ENCODE results near the gene CCDC9B. TPM values are rescaled to one million over a fixed set of nuclear protein-coding genes. Genes with fewer than 3 reads are reported as not detected.

CCDC9B gene
- total and polyA plus RNA-seq, 4 donors = 1.8 to 7.5 (median 4.4) TPM

GRCh38 chr15:40332113-40332781 is 8.5 kb downstream of the CCDC9B start:
- peaks cover 38% of the 10 kb centered on the region for H3K36me3 ChIP-seq (ENCODE audit: control insufficient read depth, insufficient read depth, low read length)
- no peak overlapping the region for H3K4me3 ChIP-seq (ENCODE audit: low read depth, low read length)
- no peaks in the 10 kb centered on the region for H3K9me3 ChIP-seq (ENCODE audit: control insufficient read depth, insufficient read depth, low read length)
- H3K27ac ChIP-seq (ENCODE audit: low read depth, low read length) = no peak overlapping the region
- DNase-seq (ENCODE audit: low read depth in 4 of 6, low spot score in 6 of 6) = no peak
- H3K4me1 ChIP-seq (ENCODE audit: control insufficient read depth, insufficient read depth, low read length) = peaks cover 49% of the 10 kb centered on the region
- 73% methylated on average over 6 of the region's 8 CpGs for whole genome bisulfite sequencing (ENCODE audit: insufficient coverage)
- no peaks in the 10 kb centered on the region for H3K27me3 ChIP-seq (ENCODE audit: control insufficient read depth, insufficient read depth, low read length)

DNA sequence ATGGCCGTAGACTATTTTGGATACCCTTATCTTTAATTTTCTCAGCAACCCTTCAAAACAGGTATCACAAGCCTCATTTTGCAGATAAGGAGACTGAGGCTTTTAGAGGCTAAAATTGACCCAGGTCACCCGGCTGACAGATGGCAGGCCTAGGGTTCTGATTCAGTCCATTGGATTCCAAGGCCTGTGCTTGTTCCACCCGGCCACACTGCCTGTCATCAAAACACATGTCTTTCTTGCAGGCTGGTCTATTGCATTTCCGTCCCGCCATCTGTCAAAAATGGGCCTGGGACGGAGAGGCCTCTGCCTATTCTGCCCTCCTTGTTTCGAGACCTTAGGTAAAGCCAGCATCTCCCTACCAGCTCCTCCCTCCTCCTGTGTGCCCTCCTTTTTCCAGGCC is 9.1 kb downstream of the CCDC9B start:
- peaks cover 47% of the 10 kb centered on the region for H3K4me1 ChIP-seq (ENCODE audit: control insufficient read depth, insufficient read depth, low read length)
- no peaks in the 10 kb centered on the region for H3K27me3 ChIP-seq (ENCODE audit: control insufficient read depth, insufficient read depth, low read length)
- WGBS (ENCODE audit: insufficient coverage) = 85% methylated on average over 6 of the region's 7 CpGs
- no peak overlapping the region for H3K27ac ChIP-seq (ENCODE audit: low read depth, low read length)
- no peaks in the 10 kb centered on the region for H3K9me3 ChIP-seq (ENCODE audit: control insufficient read depth, insufficient read depth, low read length)
- H3K36me3 ChIP-seq (ENCODE audit: control insufficient read depth, insufficient read depth, low read length) = peaks cover 38% of the 10 kb centered on the region
- H3K4me3 ChIP-seq (ENCODE audit: low read depth, low read length) = no peak overlapping the region
- no peak for DNase-seq (ENCODE audit: low read depth in 4 of 6, low spot score in 6 of 6)

DNA sequence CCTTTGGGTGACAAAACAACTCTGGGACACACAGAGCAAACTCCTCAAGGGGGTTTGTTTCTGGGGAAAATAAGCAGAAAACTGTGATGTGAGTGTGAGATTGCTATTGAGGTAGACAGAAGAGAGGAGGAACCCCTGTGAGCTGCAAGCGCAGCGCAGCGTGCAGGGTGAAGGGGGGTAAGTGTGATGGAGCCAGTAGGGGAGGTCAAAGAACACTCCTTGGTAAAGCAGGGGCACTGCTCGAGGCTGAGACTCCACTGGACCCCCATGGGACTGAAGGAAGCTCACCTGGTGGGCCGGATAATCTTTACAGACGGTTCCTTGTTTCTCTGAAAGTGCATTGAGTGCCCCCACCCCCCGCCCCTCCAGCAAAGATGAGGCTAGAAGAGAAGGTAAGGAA is 9.7 kb downstream of the CCDC9B start:
- WGBS (ENCODE audit: insufficient coverage) = 91% methylated on average over 3 of the region's 7 CpGs
- H3K9me3 ChIP-seq (ENCODE audit: control insufficient read depth, insufficient read depth, low read length) = no peaks in the 10 kb centered on the region
- DNase-seq (ENCODE audit: low read depth in 4 of 6, low spot score in 6 of 6) = no peak
- peaks cover 41% of the 10 kb centered on the region for H3K4me1 ChIP-seq (ENCODE audit: control insufficient read depth, insufficient read depth, low read length)
- H3K27me3 ChIP-seq (ENCODE audit: control insufficient read depth, insufficient read depth, low read length) = no peaks in the 10 kb centered on the region
- peaks cover 32% of the 10 kb centered on the region for H3K36me3 ChIP-seq (ENCODE audit: control insufficient read depth, insufficient read depth, low read length)
- no peak overlapping the region for H3K27ac ChIP-seq (ENCODE audit: low read depth, low read length)
- H3K4me3 ChIP-seq (ENCODE audit: low read depth, low read length) = no peak overlapping the region

- no peak overlapping the region for H3K27ac ChIP-seq (ENCODE audit: low read depth, low read length)
- no peak for DNase-seq (ENCODE audit: low read depth in 4 of 6, low spot score in 6 of 6)
- peaks cover 36% of the 10 kb centered on the region for H3K4me1 ChIP-seq (ENCODE audit: control insufficient read depth, insufficient read depth, low read length)
- peaks cover 28% of the 10 kb centered on the region for H3K36me3 ChIP-seq (ENCODE audit: control insufficient read depth, insufficient read depth, low read length)
- no peak overlapping the region for H3K4me3 ChIP-seq (ENCODE audit: low read depth, low read length)
- no peaks in the 10 kb centered on the region for H3K9me3 ChIP-seq (ENCODE audit: control insufficient read depth, insufficient read depth, low read length)
- WGBS (ENCODE audit: insufficient coverage) = 41% methylated on average over 5 of the region's 5 CpGs
- no peaks in the 10 kb centered on the region for H3K27me3 ChIP-seq (ENCODE audit: control insufficient read depth, insufficient read depth, low read length)
Observed at GRCh38 chr15:40330368-40330836, 10.3 kb downstream of the CCDC9B start.

- peaks cover 22% of the 10 kb centered on the region for H3K36me3 ChIP-seq (ENCODE audit: control insufficient read depth, insufficient read depth, low read length)
- H3K4me1 ChIP-seq (ENCODE audit: control insufficient read depth, insufficient read depth, low read length) = peaks cover 36% of the 10 kb centered on the region
- no peaks in the 10 kb centered on the region for H3K9me3 ChIP-seq (ENCODE audit: control insufficient read depth, insufficient read depth, low read length)
- DNase-seq (ENCODE audit: low read depth in 4 of 6, low spot score in 6 of 6) = no peak
- no peak overlapping the region for H3K4me3 ChIP-seq (ENCODE audit: low read depth, low read length)
- WGBS (ENCODE audit: insufficient coverage) = 23% methylated on average over 2 of the region's 7 CpGs
- no peak overlapping the region for H3K27ac ChIP-seq (ENCODE audit: low read depth, low read length)
- H3K27me3 ChIP-seq (ENCODE audit: control insufficient read depth, insufficient read depth, low read length) = no peaks in the 10 kb centered on the region
Observed at GRCh38 chr15:40329804-40330203, 10.9 kb downstream of the CCDC9B start.

- Histone ChIP-seq H3K9me3 (ENCODE audit: control insufficient read depth, insufficient read depth, low read length) (no peaks in the 10 kb centered on the region), H3K4me1 (ENCODE audit: control insufficient read depth, insufficient read depth, low read length) (peaks cover 30% of the 10 kb centered on the region), H3K4me3 (ENCODE audit: low read depth, low read length) (no peak overlapping the region), H3K27ac (ENCODE audit: low read depth, low read length) (no peak overlapping the region), H3K36me3 (ENCODE audit: control insufficient read depth, insufficient read depth, low read length) (peaks cover 14% of the 10 kb centered on the region), H3K27me3 (ENCODE audit: control insufficient read depth, insufficient read depth, low read length) (no peaks in the 10 kb centered on the region)
- no peak for DNase-seq (ENCODE audit: low read depth in 4 of 6, low spot score in 6 of 6)
- WGBS (ENCODE audit: insufficient coverage) = 69% methylated on average over 5 of the region's 5 CpGs
Observed at GRCh38 chr15:40328751-40329150, 12.0 kb downstream of the CCDC9B start.

DNA sequence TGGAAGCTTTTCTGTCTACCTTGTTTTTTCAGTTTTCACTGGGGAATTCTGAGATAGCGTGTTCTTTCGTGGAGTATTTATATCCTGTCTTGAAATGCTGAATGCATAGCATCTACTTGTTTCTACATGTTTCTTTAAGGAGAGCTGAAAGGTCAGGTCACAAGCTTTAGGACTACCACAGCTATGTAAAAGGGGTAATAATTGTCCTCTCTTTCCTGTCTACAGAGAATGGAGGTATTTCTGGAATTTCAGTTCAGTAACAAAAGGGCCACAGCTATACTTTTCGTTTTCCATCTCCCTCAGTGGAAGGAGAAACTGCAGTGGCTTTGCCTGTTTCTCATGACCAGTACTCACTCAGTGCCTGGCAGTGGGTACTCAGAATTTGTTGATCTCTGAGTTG is 12.6 kb downstream of the CCDC9B start:
- Histone ChIP-seq H3K4me3 (ENCODE audit: low read depth, low read length) (no peak overlapping the region), H3K36me3 (ENCODE audit: control insufficient read depth, insufficient read depth, low read length) (peaks cover 13% of the 10 kb centered on the region), H3K27me3 (ENCODE audit: control insufficient read depth, insufficient read depth, low read length) (no peaks in the 10 kb centered on the region), H3K9me3 (ENCODE audit: control insufficient read depth, insufficient read depth, low read length) (no peaks in the 10 kb centered on the region), H3K27ac (ENCODE audit: low read depth, low read length) (no peak overlapping the region), H3K4me1 (ENCODE audit: control insufficient read depth, insufficient read depth, low read length) (peaks cover 30% of the 10 kb centered on the region)
- no CpG with 5 or more reads among the region's 3 CpGs for WGBS (ENCODE audit: insufficient coverage)
- no peak for DNase-seq (ENCODE audit: low read depth in 4 of 6, low spot score in 6 of 6)

DNA sequence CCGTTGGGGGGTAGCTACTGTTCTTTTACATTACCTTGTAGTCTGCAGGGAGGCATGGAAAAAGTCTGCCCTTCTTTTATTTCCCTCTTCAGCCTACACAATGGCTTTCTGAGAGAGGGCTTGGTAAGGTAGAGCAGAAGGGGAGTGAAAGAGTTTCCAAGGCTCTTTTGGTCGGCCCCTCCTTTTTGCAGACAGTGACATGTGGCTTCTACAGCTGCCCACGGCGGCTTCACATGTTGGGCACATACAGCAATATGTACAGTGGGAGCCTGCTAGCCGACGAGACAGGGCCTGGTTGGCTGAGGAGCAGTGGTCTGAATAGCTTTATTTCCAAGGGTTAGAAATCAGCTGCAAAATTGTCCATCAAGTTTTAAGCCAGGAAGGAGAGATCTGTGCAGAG is 13.3 kb downstream of the CCDC9B start:
- Histone ChIP-seq H3K27me3 (ENCODE audit: control insufficient read depth, insufficient read depth, low read length) (no peaks in the 10 kb centered on the region), H3K36me3 (ENCODE audit: control insufficient read depth, insufficient read depth, low read length) (peaks cover 13% of the 10 kb centered on the region), H3K4me3 (ENCODE audit: low read depth, low read length) (no peak overlapping the region), H3K9me3 (ENCODE audit: control insufficient read depth, insufficient read depth, low read length) (no peaks in the 10 kb centered on the region), H3K27ac (ENCODE audit: low read depth, low read length) (no peak overlapping the region), H3K4me1 (ENCODE audit: control insufficient read depth, insufficient read depth, low read length) (peaks cover 37% of the 10 kb centered on the region)
- DNase-seq (ENCODE audit: low read depth in 4 of 6, low spot score in 6 of 6) = peak in 1 of 6 donors; percentile 66
- WGBS (ENCODE audit: insufficient coverage) = 14% methylated on average over 5 of the region's 6 CpGs

DNA sequence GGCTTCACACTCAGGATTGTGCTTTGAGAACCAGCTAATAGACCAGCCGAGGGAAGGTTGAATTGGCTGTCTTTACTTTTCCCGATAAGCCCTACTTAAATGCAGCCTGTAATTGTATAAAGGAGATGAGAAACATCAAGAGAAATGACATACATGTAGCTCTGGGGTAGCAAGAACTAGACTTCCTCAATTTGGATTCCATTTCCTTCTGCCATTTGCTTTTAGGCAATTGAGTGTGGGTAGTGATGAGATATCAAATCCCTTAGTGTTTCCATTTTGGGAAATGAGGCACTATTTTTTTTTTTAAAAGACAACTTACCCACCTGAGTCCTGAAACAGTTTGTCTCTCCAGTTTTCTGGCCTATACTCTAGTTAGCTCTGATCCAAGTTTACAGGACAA is 15.0 kb downstream of the CCDC9B start:
- Histone ChIP-seq H3K27me3 (ENCODE audit: control insufficient read depth, insufficient read depth, low read length) (no peaks in the 10 kb centered on the region), H3K4me3 (ENCODE audit: low read depth, low read length) (no peak overlapping the region), H3K4me1 (ENCODE audit: control insufficient read depth, insufficient read depth, low read length) (peaks cover 45% of the 10 kb centered on the region), H3K9me3 (ENCODE audit: control insufficient read depth, insufficient read depth, low read length) (no peaks in the 10 kb centered on the region), H3K27ac (ENCODE audit: low read depth, low read length) (no peak overlapping the region), H3K36me3 (ENCODE audit: control insufficient read depth, insufficient read depth, low read length) (no peaks in the 10 kb centered on the region)
- WGBS (ENCODE audit: insufficient coverage) = no CpG with 5 or more reads among the region's 2 CpGs
- no peak for DNase-seq (ENCODE audit: low read depth in 4 of 6, low spot score in 6 of 6)

- no CpG with 5 or more reads among the region's 2 CpGs for WGBS (ENCODE audit: insufficient coverage)
- H3K4me3 ChIP-seq (ENCODE audit: low read depth, low read length) = peak overlapping the region; percentile 50
Observed at GRCh38 chr15:40325188-40325587, 15.6 kb downstream of the CCDC9B start.

More at GRCh38 chr15:40325188-40325587, 15.6 kb downstream of the CCDC9B start:
- Histone ChIP-seq H3K9me3 (ENCODE audit: control insufficient read depth, insufficient read depth, low read length) (no peaks in the 10 kb centered on the region), H3K27ac (ENCODE audit: low read depth, low read length) (no peak overlapping the region), H3K27me3 (ENCODE audit: control insufficient read depth, insufficient read depth, low read length) (no peaks in the 10 kb centered on the region), H3K4me1 (ENCODE audit: control insufficient read depth, insufficient read depth, low read length) (peaks cover 42% of the 10 kb centered on the region), H3K36me3 (ENCODE audit: control insufficient read depth, insufficient read depth, low read length) (no peaks in the 10 kb centered on the region)
- DNase-seq (ENCODE audit: low read depth in 4 of 6, low spot score in 6 of 6) = peak in 1 of 6 donors; percentile 59

Data from spinal cord (tissue), 10 donors.